Activated naive CD8-positive, alpha-beta T cell treated with anti-CD3 and anti-CD28 coated beads, Interleukin-2, amount 50 U/mL, for 24 hours (primary cell): ENCODE measurements around the gene ZCCHC14.
"Not testable (repeated sequence)": the region's sequence is repeated elsewhere in the genome, so short reads cannot be mapped to it uniquely, and the experiment has no call there.

Experiments used
- ATAC-seq: fragments of 150-1000 bp; cut with Tn5 transposase; one replicate; pipeline ENCODE4 v1.10.0; 2021
- DNase-seq: peaks from one replicate; pipeline ENCODE4 v3.0.0; 2021
- H3K27ac Mint-ChIP-seq: one replicate; pipeline ENCODE4 v1.8.0; 2021; ENCODE audit warnings: mild to moderate bottlenecking, mixed read lengths
- H3K27me3 Mint-ChIP-seq: one replicate; pipeline ENCODE4 v1.8.0; 2021; ENCODE audit warnings: mixed read lengths
- H3K36me3 Mint-ChIP-seq: one replicate; pipeline ENCODE4 v1.8.0; 2021; ENCODE audit warnings: low read depth, mixed read lengths
- H3K4me1 Mint-ChIP-seq: one replicate; pipeline ENCODE4 v1.8.0; 2021; ENCODE audit warnings: mixed read lengths
- H3K4me3 Mint-ChIP-seq: one replicate; pipeline ENCODE4 v1.8.0; 2021; ENCODE audit warnings: mild to moderate bottlenecking, moderate library complexity, mixed read lengths
- H3K9me3 Mint-ChIP-seq: one replicate; pipeline ENCODE4 v1.8.0; 2021; ENCODE audit warnings: mixed read lengths

ZCCHC14 gene

DNA sequence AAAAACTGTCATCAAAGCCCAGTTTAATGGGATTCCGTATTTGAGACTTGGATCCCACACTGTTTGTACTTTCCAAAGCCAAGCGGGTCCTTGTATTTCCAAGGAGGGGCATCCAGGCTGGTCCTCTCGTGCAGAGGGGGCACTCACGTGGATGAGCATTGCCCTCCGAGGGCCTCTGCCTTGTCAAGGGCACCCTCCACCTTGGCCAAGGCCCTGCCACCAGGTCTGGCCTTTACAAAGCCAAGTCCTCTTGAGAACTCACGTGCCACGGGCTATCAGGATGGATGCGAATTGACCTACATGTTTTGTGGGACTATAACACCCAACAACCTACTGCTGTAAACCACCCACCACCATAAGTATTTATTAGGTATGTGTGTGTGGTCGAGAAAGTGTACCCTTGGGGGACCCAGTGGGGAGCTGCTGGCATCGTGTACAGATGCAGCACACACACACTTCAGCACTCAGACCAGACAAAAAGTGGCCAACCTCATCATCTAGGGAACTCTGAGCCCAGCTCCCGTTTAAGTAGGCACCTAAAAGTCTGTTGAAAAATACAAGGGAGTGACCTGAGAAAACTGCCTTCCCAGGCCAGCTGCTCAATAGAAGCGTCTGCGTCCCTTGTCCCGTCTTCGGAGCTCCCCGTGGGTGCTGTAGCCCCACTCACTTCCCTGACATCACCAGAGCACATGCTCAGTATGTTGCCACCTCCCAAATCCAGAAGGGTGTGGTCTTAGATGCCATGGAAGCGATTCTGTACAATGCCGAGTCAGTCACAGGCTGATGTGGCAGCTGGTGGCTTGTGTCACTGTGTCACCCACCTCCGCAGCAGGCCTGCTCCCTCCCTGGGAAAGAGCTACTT lies 87.8 kb downstream of the ZCCHC14 start:
- ATAC-seq (no peak), DNase-seq (no peak)
- Mint-ChIP-seq H3K9me3 (no peaks in the 10 kb centered on the region), H3K4me1 (peaks cover 3% of the 10 kb centered on the region), H3K27ac (no peak overlapping the region), H3K4me3 (no peak overlapping the region), H3K27me3 (no peaks in the 10 kb centered on the region), H3K36me3 (peaks cover 20% of the 10 kb centered on the region)

DNA sequence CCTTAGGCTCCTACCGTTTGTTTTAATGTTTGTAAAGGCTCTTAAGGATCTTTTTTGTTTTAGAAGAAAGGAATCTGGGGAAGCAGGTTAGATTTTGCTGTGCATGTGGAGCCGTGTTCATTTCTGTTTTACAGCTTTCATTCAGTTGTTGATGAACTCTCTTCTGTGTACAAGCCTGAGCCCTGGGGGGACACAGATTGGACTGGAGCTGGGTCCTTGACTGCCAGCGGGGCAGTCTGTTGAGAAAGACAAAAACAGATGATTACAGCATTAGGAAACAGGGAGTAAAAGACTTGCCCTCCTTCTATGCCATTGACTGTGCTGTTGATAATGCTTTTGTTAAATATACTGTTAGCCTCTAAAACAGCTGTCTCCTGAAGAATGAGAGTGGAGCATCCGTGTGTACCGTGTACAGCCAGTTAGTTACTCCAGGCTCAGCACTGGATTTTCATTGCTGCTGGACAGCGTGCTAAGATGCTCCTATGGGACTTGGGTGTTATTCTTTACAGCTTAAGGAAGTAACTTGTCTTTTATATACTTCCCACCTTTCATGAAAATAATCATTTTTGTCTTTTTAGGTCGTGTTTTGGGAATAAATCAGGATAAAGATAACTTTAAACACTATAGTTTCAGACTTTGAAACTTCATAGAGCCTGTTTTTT lies 97.5 kb downstream of the ZCCHC14 start:
- Mint-ChIP-seq H3K27ac (no peak overlapping the region), H3K4me3 (no peak overlapping the region), H3K9me3 (no peaks in the 10 kb centered on the region), H3K4me1 (peaks cover 33% of the 10 kb centered on the region), H3K36me3 (peaks cover 19% of the 10 kb centered on the region), H3K27me3 (no peaks in the 10 kb centered on the region)
- DNase-seq (no peak), ATAC-seq (no peak)

GRCh38 chr16:87393680-87394055 lies 99.2 kb downstream of the ZCCHC14 start:
- Mint-ChIP-seq H3K9me3 (no peaks in the 10 kb centered on the region), H3K36me3 (peaks cover 11% of the 10 kb centered on the region), H3K27ac (peak overlapping the region; percentile 90), H3K4me3 (peak overlapping the region; percentile 89), H3K27me3 (no peaks in the 10 kb centered on the region), H3K4me1 (peaks cover 42% of the 10 kb centered on the region)
- ATAC-seq (no peak), DNase-seq (no peak)

DNA sequence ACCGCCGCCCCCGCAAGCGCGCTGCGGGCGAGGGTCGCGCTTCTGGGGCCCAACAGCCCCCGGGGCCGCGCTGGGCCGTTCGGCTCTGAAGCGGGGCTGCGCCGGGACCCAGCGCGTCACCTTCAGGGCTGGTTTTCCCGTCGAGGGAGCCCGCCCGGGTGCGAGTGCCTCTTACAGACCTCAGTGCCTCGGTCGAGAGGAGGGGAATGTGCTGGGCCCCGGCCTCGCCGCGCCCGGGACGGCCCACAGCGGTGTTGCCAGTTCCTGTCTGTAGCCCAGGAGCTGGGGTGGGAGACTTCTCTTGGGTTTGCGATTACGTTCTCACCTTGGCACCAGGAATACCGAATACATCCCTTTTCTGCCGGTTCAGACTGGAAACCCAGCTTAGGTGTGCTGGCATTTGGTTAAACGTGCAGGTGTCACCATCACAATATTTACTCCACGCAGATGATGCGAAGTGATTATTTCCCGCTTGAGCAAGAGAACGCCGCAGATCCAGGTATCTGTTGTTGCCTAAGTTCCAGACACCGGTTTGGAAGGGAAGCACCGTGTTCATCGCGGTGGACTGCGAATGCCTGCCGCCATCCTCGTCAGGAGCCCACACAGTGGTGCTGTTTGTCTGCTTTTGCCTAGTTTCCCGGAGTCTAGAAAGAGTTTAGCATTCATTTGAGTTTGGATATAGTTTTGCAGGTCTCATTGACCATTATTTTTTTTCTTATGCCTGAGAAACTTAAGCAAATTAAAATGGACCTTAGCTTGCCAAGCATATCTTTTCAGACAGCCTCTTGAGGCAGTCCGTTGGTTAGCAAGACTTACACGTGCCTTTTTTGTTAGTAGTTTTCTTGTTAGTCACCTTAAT lies 99.8 kb downstream of the ZCCHC14 start:
- DNase-seq: peak; percentile 59
- Mint-ChIP-seq H3K27ac (peak overlapping the region; percentile 90), H3K36me3 (peaks cover 11% of the 10 kb centered on the region), H3K4me1 (peaks cover 49% of the 10 kb centered on the region), H3K4me3 (peak overlapping the region; percentile 89), H3K9me3 (no peaks in the 10 kb centered on the region), H3K27me3 (no peaks in the 10 kb centered on the region)
- no peak for ATAC-seq

- ATAC-seq: peak; percentile 70
- peak; percentile 99 for DNase-seq
- H3K27me3 Mint-ChIP-seq: no peaks in the 10 kb centered on the region
- peak within 1 kb of the TSS; percentile 89 for H3K4me3 Mint-ChIP-seq
- H3K4me1 Mint-ChIP-seq: peaks cover 57% of the 10 kb centered on the region
- no peaks in the 10 kb centered on the region for H3K9me3 Mint-ChIP-seq
- peaks cover 11% of the 10 kb centered on the region for H3K36me3 Mint-ChIP-seq
- H3K27ac Mint-ChIP-seq: peak within 1 kb of the TSS; percentile 95
These were observed 100.6 kb downstream of the ZCCHC14 start, which contains the start of gene MAP1LC3B for GRCh38 chr16:87391950-87392820. Gene MAP1LC3B, plus strand, starts transcription at chr16:87392336. Its CDS starts 92 bp downstream, at chr16:87392428.

DNA sequence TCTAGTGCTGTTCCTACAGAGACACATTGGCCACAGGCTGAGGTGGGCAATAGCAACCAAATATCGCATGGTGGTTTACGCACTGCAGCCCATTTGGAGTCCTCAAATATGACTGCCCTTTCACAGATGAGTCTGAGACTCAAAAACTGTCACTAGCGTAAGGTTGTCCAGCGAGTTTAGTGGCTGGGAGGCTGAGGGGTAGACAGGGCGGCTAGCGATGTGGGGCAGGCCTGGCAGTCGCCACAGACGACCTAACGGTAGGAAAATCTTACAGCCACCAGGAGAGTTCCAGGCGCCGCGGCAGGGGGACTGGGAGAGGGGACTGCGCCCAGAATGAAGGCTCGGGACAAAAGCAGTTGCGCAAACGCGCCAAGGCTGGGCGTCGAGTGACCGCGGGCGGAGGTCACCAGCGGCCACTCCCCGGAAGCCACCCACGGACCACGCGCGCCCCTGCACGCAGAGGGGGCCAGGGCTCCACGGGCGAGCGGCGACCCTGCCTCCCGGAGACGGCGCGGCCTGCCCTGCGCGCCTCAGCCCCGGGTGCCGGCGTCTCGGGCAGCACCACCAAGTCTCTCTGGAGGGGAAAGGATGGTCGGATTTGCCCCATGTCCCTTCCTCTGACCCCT lies 101.4 kb downstream of the ZCCHC14 start:
- Mint-ChIP-seq H3K27me3 (no peaks in the 10 kb centered on the region), H3K4me3 (peak overlapping the region; percentile 85), H3K9me3 (no peaks in the 10 kb centered on the region), H3K27ac (peak overlapping the region; percentile 95), H3K36me3 (peaks cover 11% of the 10 kb centered on the region), H3K4me1 (peaks cover 61% of the 10 kb centered on the region)
- peak; percentile 49 for DNase-seq
- ATAC-seq: no peak

DNA sequence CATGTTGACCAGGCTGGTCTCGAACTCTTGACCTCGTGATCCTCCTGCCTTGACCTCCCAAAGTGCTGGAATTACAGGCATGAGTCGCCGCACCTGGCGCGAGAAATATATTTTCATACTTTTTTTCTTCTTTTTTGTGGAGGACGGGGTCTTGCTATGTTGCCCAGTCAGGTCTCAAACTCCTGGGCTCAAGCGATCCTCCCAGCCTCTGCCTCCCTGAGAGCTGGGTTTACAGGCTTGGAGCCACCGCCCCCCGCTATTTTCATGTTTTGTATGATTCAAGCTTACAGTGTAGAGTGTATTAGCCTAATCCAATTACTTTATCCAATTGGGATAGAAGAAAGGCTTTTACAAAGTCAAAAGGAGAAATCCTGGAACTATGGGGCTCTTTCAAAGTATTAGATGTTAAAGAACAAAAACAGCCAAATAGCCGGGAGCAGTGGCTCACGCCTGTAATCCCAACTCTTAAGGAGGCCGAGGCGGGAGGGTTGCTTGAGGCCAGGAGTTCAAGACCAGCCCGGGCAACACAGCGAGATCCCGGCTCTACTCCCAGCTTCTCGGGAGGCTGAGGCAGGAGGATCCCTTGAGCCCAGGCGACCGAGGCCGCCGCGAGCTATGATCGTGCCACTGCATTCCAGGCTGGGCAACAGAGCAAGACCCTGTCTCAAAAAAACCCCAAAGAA lies 102.0 kb downstream of the ZCCHC14 start:
- DNase-seq (no peak), ATAC-seq (no peak)
- H3K27ac Mint-ChIP-seq: peak overlapping the region; percentile 95
- H3K9me3 Mint-ChIP-seq: no peaks in the 10 kb centered on the region
- peaks cover 62% of the 10 kb centered on the region for H3K4me1 Mint-ChIP-seq
- peaks cover 11% of the 10 kb centered on the region for H3K36me3 Mint-ChIP-seq
- H3K4me3 Mint-ChIP-seq: peak overlapping the region; percentile 85
- no peaks in the 10 kb centered on the region for H3K27me3 Mint-ChIP-seq

GRCh38 chr16:87389914-87390313 lies 102.9 kb downstream of the ZCCHC14 start:
- H3K36me3 Mint-ChIP-seq, H3K9me3 Mint-ChIP-seq, H3K27me3 Mint-ChIP-seq, ATAC-seq, DNase-seq, H3K4me3 Mint-ChIP-seq: not testable (repeated sequence)
- Mint-ChIP-seq H3K27ac (peak overlapping the region; percentile 78), H3K4me1 (peaks cover 56% of the 10 kb centered on the region)

DNA sequence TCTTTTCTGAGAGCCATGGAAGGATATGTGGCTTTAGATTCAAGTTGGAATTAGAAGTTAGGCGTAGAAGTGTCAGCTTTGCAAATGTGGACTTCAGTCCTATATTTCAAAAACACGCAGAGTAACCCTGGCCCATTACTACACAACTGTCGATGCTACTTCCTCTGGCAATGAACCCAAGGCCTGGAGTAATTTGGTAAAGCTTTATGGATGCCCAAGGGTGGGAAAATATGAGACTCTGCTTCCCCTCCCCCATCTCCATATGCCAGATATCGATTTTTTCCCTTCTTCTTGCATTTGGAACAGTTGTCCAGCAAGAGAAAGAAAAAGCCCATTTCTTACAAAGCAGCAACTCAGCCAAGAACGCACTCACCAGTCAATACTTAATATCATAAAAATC lies 103.6 kb downstream of the ZCCHC14 start:
- H3K9me3 Mint-ChIP-seq: no peaks in the 10 kb centered on the region
- peaks cover 54% of the 10 kb centered on the region for H3K4me1 Mint-ChIP-seq
- DNase-seq (no peak), ATAC-seq (no peak)
- no peak overlapping the region for H3K4me3 Mint-ChIP-seq
- H3K27ac Mint-ChIP-seq: peak overlapping the region; percentile 78
- no peaks in the 10 kb centered on the region for H3K27me3 Mint-ChIP-seq
- H3K36me3 Mint-ChIP-seq: peaks cover 4% of the 10 kb centered on the region

DNA sequence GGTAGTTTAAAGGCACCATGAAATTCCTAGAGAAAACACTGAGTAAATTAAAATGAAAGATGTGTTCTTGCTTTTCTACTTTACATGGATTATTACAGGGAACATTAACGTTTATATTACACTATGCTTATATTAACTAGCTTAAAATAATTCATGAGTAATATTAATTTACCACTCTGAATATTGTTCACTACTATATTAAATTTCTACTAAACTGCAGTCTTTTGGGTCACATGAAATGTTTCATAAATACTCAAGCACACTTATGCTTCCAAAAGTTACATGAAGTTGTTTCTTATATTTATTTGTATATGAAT lies 104.0 kb downstream of the ZCCHC14 start:
- DNase-seq: no peak
- H3K4me3 Mint-ChIP-seq: peak overlapping the region; percentile 66
- H3K4me1 Mint-ChIP-seq: peaks cover 52% of the 10 kb centered on the region
- no peak for ATAC-seq
- peaks cover 2% of the 10 kb centered on the region for H3K27me3 Mint-ChIP-seq
- H3K36me3 Mint-ChIP-seq: peaks cover 6% of the 10 kb centered on the region
- no peaks in the 10 kb centered on the region for H3K9me3 Mint-ChIP-seq
- peak overlapping the region; percentile 96 for H3K27ac Mint-ChIP-seq

- Mint-ChIP-seq H3K27ac (peak overlapping the region; percentile 96), H3K4me3 (peak overlapping the region; percentile 66), H3K9me3 (no peaks in the 10 kb centered on the region), H3K4me1 (peaks cover 46% of the 10 kb centered on the region), H3K36me3 (peaks cover 3% of the 10 kb centered on the region), H3K27me3 (peaks cover 2% of the 10 kb centered on the region)
- ATAC-seq: peak; percentile 70
- DNase-seq: peak; percentile 81
These were observed 104.6 kb downstream of the ZCCHC14 start for GRCh38 chr16:87387942-87388817.

DNA sequence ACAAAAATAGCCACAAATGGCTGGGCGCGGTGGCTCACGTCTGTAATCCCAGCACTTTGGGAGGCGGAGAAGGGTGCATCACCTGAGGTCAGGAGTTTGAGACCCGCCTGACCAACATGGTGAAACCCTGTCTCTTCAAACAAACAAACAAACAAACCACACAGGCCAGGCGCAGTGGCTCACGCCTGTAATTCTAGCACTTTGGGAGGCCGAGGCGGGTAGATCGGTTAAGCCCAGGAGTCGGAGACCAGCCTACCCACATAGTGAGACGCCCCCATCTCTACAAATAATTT lies 108.0 kb downstream of the ZCCHC14 start:
- not testable (repeated sequence) for H3K27me3 Mint-ChIP-seq, DNase-seq, H3K9me3 Mint-ChIP-seq, ATAC-seq
- Mint-ChIP-seq H3K4me3 (peak overlapping the region; percentile 83), H3K27ac (peak overlapping the region; percentile 67), H3K36me3 (peaks cover 11% of the 10 kb centered on the region), H3K4me1 (peaks cover 65% of the 10 kb centered on the region)
